T-helper 1 cell treated with Interleukin-12 subunit alpha and Interleukin-12 subunit beta and Interleukin-4 antibody, amounts not matched to agents 30 μg/mL and 1 μg/mL, for 36 hours (primary cell): ENCODE measurements around the gene PSD4.
"Not testable (repeated sequence)": the region's sequence is repeated elsewhere in the genome, so short reads cannot be mapped to it uniquely, and the experiment has no call there.

Experiments used
- H3K27ac Mint-ChIP-seq: one replicate; pipeline ENCODE4 v1.8.0; 2021; ENCODE audit warnings: mild to moderate bottlenecking, mixed read lengths
- H3K27me3 Mint-ChIP-seq: one replicate; pipeline ENCODE4 v1.8.0; 2021; ENCODE audit warnings: low read depth, mixed read lengths
- H3K36me3 Mint-ChIP-seq: one replicate; pipeline ENCODE4 v1.8.0; 2021; ENCODE audit warnings: low read depth, mixed read lengths
- H3K4me1 Mint-ChIP-seq: one replicate; pipeline ENCODE4 v1.8.0; 2021; ENCODE audit warnings: low read depth, mixed read lengths
- H3K4me3 Mint-ChIP-seq: one replicate; pipeline ENCODE4 v1.8.0; 2021; ENCODE audit warnings: mild to moderate bottlenecking, moderate library complexity, mixed read lengths
- H3K9me3 Mint-ChIP-seq: one replicate; pipeline ENCODE4 v1.8.0; 2021; ENCODE audit warnings: mixed read lengths

The PSD4 gene

GRCh38 chr2:113232740-113233139 lies 59.0 kb downstream of the PSD4 start:
- H3K36me3 Mint-ChIP-seq: no peaks in the 10 kb centered on the region
- H3K4me1 Mint-ChIP-seq: peaks cover 32% of the 10 kb centered on the region
- no peaks in the 10 kb centered on the region for H3K9me3 Mint-ChIP-seq
- H3K4me3 Mint-ChIP-seq: no peak overlapping the region
- H3K27me3 Mint-ChIP-seq: no peaks in the 10 kb centered on the region
- H3K27ac Mint-ChIP-seq: no peak overlapping the region

GRCh38 chr2:113233593-113234550 lies 60.1 kb downstream of the PSD4 start:
- Mint-ChIP-seq H3K4me1 (peaks cover 25% of the 10 kb centered on the region), H3K36me3 (no peaks in the 10 kb centered on the region), H3K27me3 (no peaks in the 10 kb centered on the region), H3K27ac (no peak overlapping the region), H3K9me3 (no peaks in the 10 kb centered on the region), H3K4me3 (no peak overlapping the region)

- Mint-ChIP-seq H3K4me1 (peaks cover 20% of the 10 kb centered on the region), H3K4me3 (peak overlapping the region; percentile 94), H3K27me3 (no peaks in the 10 kb centered on the region), H3K27ac (peak overlapping the region; percentile 90), H3K9me3 (no peaks in the 10 kb centered on the region), H3K36me3 (no peaks in the 10 kb centered on the region)
Measured at GRCh38 chr2:113234721-113235346, 61.1 kb downstream of the PSD4 start.

GRCh38 chr2:113235347-113236226 lies 61.8 kb downstream of the PSD4 start:
- Mint-ChIP-seq H3K27ac (peak overlapping the region; percentile 90), H3K4me3 (peak overlapping the region; percentile 94), H3K4me1 (peaks cover 13% of the 10 kb centered on the region)
- H3K9me3 Mint-ChIP-seq, H3K36me3 Mint-ChIP-seq, H3K27me3 Mint-ChIP-seq: not testable (repeated sequence)

GRCh38 chr2:113236367-113237159 lies 62.8 kb downstream of the PSD4 start:
- Mint-ChIP-seq H3K27me3 (no peaks in the 10 kb centered on the region), H3K4me3 (peak overlapping the region; percentile 73), H3K27ac (peak overlapping the region; percentile 49), H3K4me1 (peaks cover 10% of the 10 kb centered on the region), H3K36me3 (no peaks in the 10 kb centered on the region), H3K9me3 (no peaks in the 10 kb centered on the region)

GRCh38 chr2:113237604-113238160 lies 63.9 kb downstream of the PSD4 start:
- Mint-ChIP-seq H3K27me3 (no peaks in the 10 kb centered on the region), H3K4me1 (peaks cover 10% of the 10 kb centered on the region), H3K36me3 (no peaks in the 10 kb centered on the region), H3K4me3 (no peak overlapping the region), H3K9me3 (no peaks in the 10 kb centered on the region), H3K27ac (no peak overlapping the region)

GRCh38 chr2:113238871-113239839 lies 65.4 kb downstream of the PSD4 start:
- no peak overlapping the region for H3K4me3 Mint-ChIP-seq
- H3K36me3 Mint-ChIP-seq: no peaks in the 10 kb centered on the region
- H3K9me3 Mint-ChIP-seq: no peaks in the 10 kb centered on the region
- H3K4me1 Mint-ChIP-seq: peaks cover 9% of the 10 kb centered on the region
- H3K27ac Mint-ChIP-seq: no peak overlapping the region
- H3K27me3 Mint-ChIP-seq: no peaks in the 10 kb centered on the region

- Mint-ChIP-seq H3K4me3 (no peak overlapping the region), H3K27me3 (no peaks in the 10 kb centered on the region), H3K27ac (no peak overlapping the region), H3K36me3 (no peaks in the 10 kb centered on the region), H3K9me3 (no peaks in the 10 kb centered on the region), H3K4me1 (peaks cover 10% of the 10 kb centered on the region)
Measured at GRCh38 chr2:113240150-113240914, 66.6 kb downstream of the PSD4 start.

- H3K27ac Mint-ChIP-seq: no peak overlapping the region
- peaks cover 14% of the 10 kb centered on the region for H3K4me1 Mint-ChIP-seq
- H3K4me3 Mint-ChIP-seq: no peak overlapping the region
Measured at GRCh38 chr2:113240915-113241911, 67.4 kb downstream of the PSD4 start.

GRCh38 chr2:113242327-113242726 lies 68.6 kb downstream of the PSD4 start:
- Mint-ChIP-seq H3K27ac (no peak overlapping the region), H3K27me3 (no peaks in the 10 kb centered on the region), H3K4me3 (no peak overlapping the region), H3K4me1 (peaks cover 11% of the 10 kb centered on the region), H3K9me3 (no peaks in the 10 kb centered on the region), H3K36me3 (no peaks in the 10 kb centered on the region)

More at GRCh38 chr2:113240915-113241911, 67.4 kb downstream of the PSD4 start:
- H3K27me3 Mint-ChIP-seq: no peaks in the 10 kb centered on the region
- H3K9me3 Mint-ChIP-seq: no peaks in the 10 kb centered on the region
- H3K36me3 Mint-ChIP-seq: no peaks in the 10 kb centered on the region

- H3K27me3 Mint-ChIP-seq: no peaks in the 10 kb centered on the region
- H3K4me3 Mint-ChIP-seq: no peak overlapping the region
- H3K9me3 Mint-ChIP-seq: no peaks in the 10 kb centered on the region
- peaks cover 22% of the 10 kb centered on the region for H3K4me1 Mint-ChIP-seq
- no peak overlapping the region for H3K27ac Mint-ChIP-seq
- H3K36me3 Mint-ChIP-seq: no peaks in the 10 kb centered on the region
Measured at GRCh38 chr2:113245276-113245711, 71.5 kb downstream of the PSD4 start.
